Keratinocyte (primary cell): ENCODE data around the gene TMEM217. TPM values are rescaled to one million over a fixed set of nuclear protein-coding genes. Genes with fewer than 3 reads are reported as not detected.

Source experiments
- DNase-seq: peaks from one replicate; pipeline ENCODE4 v3.0.0-alpha.2; 2011; ENCODE audit warnings: low read depth, missing footprints, low spot score
- FAIRE-seq: peaks from 2 replicates; lab custom pipeline; 2011; peaks lifted over from hg19 to GRCh38; lab: Jason Lieb, UNC
- H2AFZ ChIP-seq: 2 replicates; pipeline ENCODE4 v1.6.0; 2012; ENCODE audit warnings: low read length, control low read depth, inconsistent platforms; ENCODE audit not compliant: control insufficient read depth
- H3K27ac ChIP-seq: 2 replicates; pipeline ENCODE4 v1.5.1; 2011; ENCODE audit warnings: low read length; ENCODE audit not compliant: control insufficient read depth, insufficient read depth
- H3K27me3 ChIP-seq: 3 replicates; pipeline ENCODE4 v1.6.0; 2011; ENCODE audit warnings: low read length; ENCODE audit not compliant: control insufficient read depth, insufficient read depth; ENCODE audit errors: extremely low read depth
- H3K36me3 ChIP-seq, 2 experiments: 2 replicates in 1 of 2; 3 replicates in 1 of 2; pipeline ENCODE4 v1.5.1; 2011; ENCODE audit warnings: low read length in 2 of 2, mild to moderate bottlenecking in 1 of 2; ENCODE audit not compliant: control insufficient read depth in 2 of 2, insufficient read depth in 2 of 2; ENCODE audit errors: extremely low read depth in 1 of 2
- H3K4me1 ChIP-seq: 3 replicates; pipeline ENCODE4 v1.5.1; 2011; ENCODE audit warnings: low read length; ENCODE audit not compliant: control insufficient read depth, insufficient read depth; ENCODE audit errors: extremely low read depth
- H3K4me2 ChIP-seq: 3 replicates; pipeline ENCODE4 v1.6.0; 2011; ENCODE audit warnings: low read depth, low read length; ENCODE audit not compliant: control insufficient read depth, insufficient read depth; ENCODE audit errors: extremely low read depth
- H3K4me3 ChIP-seq, 3 experiments: fragments of 200-600 bp in 1 of 3; sonication (generic) in 1 of 3; 2 replicates in 2 of 3; 3 replicates in 1 of 3; pipeline ENCODE4 v1.5.1; 2011 to 2016; ENCODE audit warnings: low read length in 3 of 3, mild to moderate bottlenecking in 3 of 3, control low read depth in 2 of 3, inconsistent platforms in 1 of 3, low read depth in 1 of 3, mixed read lengths in 1 of 3, mixed run types in 1 of 3, moderate library complexity in 1 of 3; ENCODE audit not compliant: control insufficient read depth in 2 of 3, insufficient read depth in 2 of 3; ENCODE audit errors: extremely low read depth in 1 of 3
- H3K79me2 ChIP-seq: 2 replicates; pipeline ENCODE4 v1.6.0; 2012; ENCODE audit warnings: low read length; ENCODE audit not compliant: control insufficient read depth, insufficient read depth
- H3K9ac ChIP-seq: 3 replicates; pipeline ENCODE4 v1.6.0; 2011; ENCODE audit warnings: low read length; ENCODE audit not compliant: control insufficient read depth, insufficient read depth; ENCODE audit errors: extremely low read depth
- H3K9me1 ChIP-seq: 3 replicates; pipeline ENCODE4 v1.6.0; 2011; ENCODE audit warnings: low read length; ENCODE audit not compliant: control insufficient read depth, insufficient read depth; ENCODE audit errors: extremely low read depth
- H3K9me3 ChIP-seq: 2 replicates; pipeline ENCODE4 v1.5.1; 2012; ENCODE audit warnings: low read depth, low read length; ENCODE audit not compliant: control insufficient read depth
- H4K20me1 ChIP-seq: 3 replicates; pipeline ENCODE4 v1.6.0; 2011; ENCODE audit warnings: low read length; ENCODE audit not compliant: control insufficient read depth, insufficient read depth; ENCODE audit errors: extremely low read depth
- EZH2 ChIP-seq: IDR thresholded peaks from one replicate; pipeline ENCODE4 v1.6.1; 2012; ENCODE audit warnings: inconsistent platforms, mild to moderate bottlenecking, low read length, moderate library complexity
- dilution Hi-C: fragments of 300-500 bp; cut with MboI; formaldehyde crosslinking; loops from one replicate; pipeline ENCODE4 v1.7.0; 2020; ENCODE audit warnings: low sequenced_read_pairs; ENCODE audit not compliant: extremely low pct_ligation_motif_present
- polyA plus RNA-seq, 5 experiments: library from polyadenylated mRNA; depleted of rRNA in 3 of 5; stranded (reverse) in 3 of 5; stranded (forward) in 1 of 5; unstranded in 1 of 5; fragments of >200 nt; gene quantifications; 1 replicate in 1 of 5; 2 replicates in 3 of 5; 3 replicates in 1 of 5; pipeline versions ENCODE4 v1.2.1 to v1.2.3, GENCODE V29; 2011 to 2012; ENCODE audit warnings: missing spikeins in 2 of 5, low read depth in 1 of 5, low replicate concordance in 1 of 5
- TF ChIP-seq, protein P1 (sequence below), 3 experiments: IDR thresholded peaks in 1 of 3; conservative IDR thresholded peaks in 1 of 3; optimal IDR thresholded peaks in 1 of 3; 2 replicates in 2 of 3; 3 replicates in 1 of 3; pipeline versions ENCODE3 to v1.5.1; 2011; ENCODE audit warnings: low read length in 3 of 3, mild to moderate bottlenecking in 3 of 3, moderate library complexity in 2 of 3, control low read depth in 1 of 3, inconsistent platforms in 1 of 3; ENCODE audit not compliant: insufficient read depth in 2 of 3; ENCODE audit errors: extremely low read depth in 1 of 3

Gene TMEM217
- polyA plus RNA-seq, 1 donor (not counting 4 experiments of a cell fraction or from before 2014, with no cell fraction given) = 0.80 TPM

DNA sequence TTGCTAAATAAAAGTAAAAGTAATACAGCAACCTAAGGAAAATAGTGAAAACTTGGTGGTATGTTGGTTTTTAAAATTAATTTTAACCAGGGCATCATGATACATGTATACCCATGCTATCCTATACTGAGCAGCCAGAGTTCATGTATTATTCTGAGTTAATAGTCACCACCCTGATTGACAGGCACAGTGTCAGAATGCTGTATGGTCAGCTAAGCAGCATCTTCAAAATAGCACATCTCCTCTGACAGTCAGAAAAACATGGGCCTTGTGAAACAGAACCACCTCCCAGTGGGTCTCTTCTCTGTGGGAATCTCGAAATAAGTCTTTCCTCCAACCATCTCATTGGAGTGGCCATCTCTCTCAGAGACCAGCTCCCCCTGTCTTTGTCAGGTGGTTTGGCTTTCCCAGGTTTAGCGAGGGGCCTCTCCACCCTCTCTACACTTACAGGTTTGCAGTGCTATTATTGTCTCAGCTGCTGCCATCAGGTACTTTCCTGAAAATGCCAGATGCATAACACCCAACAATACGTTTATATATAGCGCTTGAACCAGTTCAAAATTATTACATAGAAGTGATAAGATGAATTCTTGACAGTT, 48.8 kb upstream of the TMEM217 start:
- Histone ChIP-seq H4K20me1 (no peaks in the 10 kb centered on the region), H3K4me2 (no peak overlapping the region), H3K36me3 (peaks cover 10 to 11% of the 10 kb centered on the region in 2 experiments), H3K4me1 (peaks cover 8% of the 10 kb centered on the region), H3K79me2 (no peaks in the 10 kb centered on the region), H3K9ac (no peak overlapping the region), H3K27ac (no peak overlapping the region), H3K9me1 (no peaks in the 10 kb centered on the region), H2AFZ (no peak overlapping the region), H3K9me3 (no peaks in the 10 kb centered on the region), H3K4me3 (no peak overlapping the region), H3K27me3 (no peaks in the 10 kb centered on the region)
- TF ChIP-seq, protein P1, sequence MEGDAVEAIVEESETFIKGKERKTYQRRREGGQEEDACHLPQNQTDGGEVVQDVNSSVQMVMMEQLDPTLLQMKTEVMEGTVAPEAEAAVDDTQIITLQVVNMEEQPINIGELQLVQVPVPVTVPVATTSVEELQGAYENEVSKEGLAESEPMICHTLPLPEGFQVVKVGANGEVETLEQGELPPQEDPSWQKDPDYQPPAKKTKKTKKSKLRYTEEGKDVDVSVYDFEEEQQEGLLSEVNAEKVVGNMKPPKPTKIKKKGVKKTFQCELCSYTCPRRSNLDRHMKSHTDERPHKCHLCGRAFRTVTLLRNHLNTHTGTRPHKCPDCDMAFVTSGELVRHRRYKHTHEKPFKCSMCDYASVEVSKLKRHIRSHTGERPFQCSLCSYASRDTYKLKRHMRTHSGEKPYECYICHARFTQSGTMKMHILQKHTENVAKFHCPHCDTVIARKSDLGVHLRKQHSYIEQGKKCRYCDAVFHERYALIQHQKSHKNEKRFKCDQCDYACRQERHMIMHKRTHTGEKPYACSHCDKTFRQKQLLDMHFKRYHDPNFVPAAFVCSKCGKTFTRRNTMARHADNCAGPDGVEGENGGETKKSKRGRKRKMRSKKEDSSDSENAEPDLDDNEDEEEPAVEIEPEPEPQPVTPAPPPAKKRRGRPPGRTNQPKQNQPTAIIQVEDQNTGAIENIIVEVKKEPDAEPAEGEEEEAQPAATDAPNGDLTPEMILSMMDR (optimal IDR thresholded peaks at IDR 0.05 in 1 of 3, IDR thresholded peaks at IDR 0.05 in 1 of 3, conservative IDR thresholded peaks at IDR 0.05 in 1 of 3; ENCODE audit: extremely low read depth in 1 of 3, insufficient read depth in 2 of 3, low read length in 3 of 3) = no peak
- no peak for TF ChIP-seq EZH2
- dilution Hi-C loops = no loop called here
- FAIRE-seq = no peak
- no peak for DNase-seq

DNA sequence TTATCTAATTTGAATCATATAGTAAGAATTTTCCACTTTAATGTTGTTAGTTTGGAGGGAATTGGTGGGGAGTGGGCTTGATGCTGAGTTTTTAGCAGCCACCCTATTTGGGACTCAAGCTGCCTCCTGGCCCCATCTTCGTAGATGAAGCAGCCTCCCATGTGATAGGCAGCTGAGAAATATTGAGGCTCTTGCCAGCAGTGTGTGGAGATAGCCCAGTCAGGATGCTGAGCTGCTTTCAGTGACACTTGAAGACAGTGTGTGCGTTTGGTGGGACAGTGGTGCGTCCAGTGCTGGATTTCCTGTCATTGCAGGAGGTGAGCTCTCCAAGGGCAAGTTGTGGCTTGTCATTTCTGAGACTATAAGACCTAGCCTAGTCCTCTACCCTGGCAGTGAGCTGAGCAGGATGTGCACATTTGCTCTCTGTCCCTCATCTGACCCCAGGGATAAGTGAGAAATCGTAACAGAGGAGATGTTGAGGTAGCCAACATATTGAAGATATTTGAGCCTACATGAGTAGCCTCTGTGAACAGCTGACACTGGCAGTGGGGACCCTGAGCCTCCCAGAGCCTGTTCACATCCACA, 48.0 kb upstream of the TMEM217 start:
- H3K27me3 ChIP-seq = no peaks in the 10 kb centered on the region
- H2AFZ ChIP-seq = no peak overlapping the region
- DNase-seq (no peak), FAIRE-seq (no peak)
- H3K9ac ChIP-seq = no peak overlapping the region
- no peaks in the 10 kb centered on the region for H3K9me3 ChIP-seq
- no peaks in the 10 kb centered on the region for H3K79me2 ChIP-seq
- H3K36me3 ChIP-seq = peaks cover 10 to 12% of the 10 kb centered on the region in 2 experiments
- dilution Hi-C loops = no loop called here
- H3K4me1 ChIP-seq = peaks cover 8% of the 10 kb centered on the region
- TF ChIP-seq, protein P1 (optimal IDR thresholded peaks at IDR 0.05 in 1 of 3, IDR thresholded peaks at IDR 0.05 in 1 of 3, conservative IDR thresholded peaks at IDR 0.05 in 1 of 3; ENCODE audit: extremely low read depth in 1 of 3, insufficient read depth in 2 of 3, low read length in 3 of 3) = no peak
- TF ChIP-seq EZH2 = no peak
- H4K20me1 ChIP-seq = no peaks in the 10 kb centered on the region
- H3K4me2 ChIP-seq = no peak overlapping the region
- no peaks in the 10 kb centered on the region for H3K9me1 ChIP-seq
- no peak overlapping the region for H3K27ac ChIP-seq
- H3K4me3 ChIP-seq = no peak overlapping the region
